AG04449 (cell line): ENCODE results near the gene DEFB128.
"Not testable (repeated sequence)": the region's sequence is repeated elsewhere in the genome, so short reads cannot be mapped to it uniquely, and the experiment has no call there.

Experiments used
- CTCF ChIA-PET: fragments of 350-600 bp; formaldehyde crosslinking; extraction: SDS; loops from one replicate; lab custom pipeline; 2021; ENCODE audit warnings: antibody characterized with exemption; lab: Yijun Ruan, JAX
- POLR2A ChIA-PET: fragments of 400-600, 350-600 bp; formaldehyde crosslinking; extraction: SDS; loops from one replicate; lab custom pipeline; 2020; ENCODE audit warnings: antibody characterized with exemption, inconsistent platforms; lab: Yijun Ruan, JAX
- DNase-seq: peaks from one replicate; pipeline ENCODE4 v3.0.0-alpha.2; 2010; ENCODE audit warnings: low read depth, low spot score
- H3K4me3 ChIP-seq: 2 replicates; pipeline ENCODE4 v1.5.1; 2011; ENCODE audit warnings: low read depth, mild to moderate bottlenecking, control low read depth, low read length
- TF ChIP-seq, protein P1 (sequence below): IDR thresholded peaks from one replicate; pipeline ENCODE4 v1.5.1; 2011; ENCODE audit warnings: mild to moderate bottlenecking, moderate library complexity, low read length, control low read depth, inconsistent platforms; ENCODE audit not compliant: insufficient read depth; ENCODE audit errors: missing control alignments

DEFB128 gene

DNA sequence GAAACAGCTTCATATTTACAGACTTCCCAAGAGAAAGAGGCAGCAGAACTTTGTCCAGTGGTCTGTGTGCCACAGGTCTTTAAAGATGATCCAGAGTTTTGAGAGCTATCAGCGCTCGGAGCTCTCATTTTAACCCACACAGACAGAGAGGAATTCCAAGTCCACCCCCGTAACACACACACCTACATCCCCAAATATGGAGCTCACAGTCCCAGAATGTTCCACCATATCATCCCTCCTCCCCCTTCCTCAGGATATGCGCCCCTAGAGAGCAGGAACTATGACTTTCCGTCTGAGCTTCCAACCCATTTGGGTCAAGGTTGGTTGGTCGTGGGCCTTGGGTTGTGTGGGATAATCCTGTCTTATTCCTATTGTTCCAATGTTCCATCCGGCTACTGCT lies at the start of gene DEFB128:
Gene DEFB128 (minus strand): TSS at position 101 of the 400 bp plus-strand sequence. CDS start 88 bp downstream, at position 13.
- TF ChIP-seq, protein P1, sequence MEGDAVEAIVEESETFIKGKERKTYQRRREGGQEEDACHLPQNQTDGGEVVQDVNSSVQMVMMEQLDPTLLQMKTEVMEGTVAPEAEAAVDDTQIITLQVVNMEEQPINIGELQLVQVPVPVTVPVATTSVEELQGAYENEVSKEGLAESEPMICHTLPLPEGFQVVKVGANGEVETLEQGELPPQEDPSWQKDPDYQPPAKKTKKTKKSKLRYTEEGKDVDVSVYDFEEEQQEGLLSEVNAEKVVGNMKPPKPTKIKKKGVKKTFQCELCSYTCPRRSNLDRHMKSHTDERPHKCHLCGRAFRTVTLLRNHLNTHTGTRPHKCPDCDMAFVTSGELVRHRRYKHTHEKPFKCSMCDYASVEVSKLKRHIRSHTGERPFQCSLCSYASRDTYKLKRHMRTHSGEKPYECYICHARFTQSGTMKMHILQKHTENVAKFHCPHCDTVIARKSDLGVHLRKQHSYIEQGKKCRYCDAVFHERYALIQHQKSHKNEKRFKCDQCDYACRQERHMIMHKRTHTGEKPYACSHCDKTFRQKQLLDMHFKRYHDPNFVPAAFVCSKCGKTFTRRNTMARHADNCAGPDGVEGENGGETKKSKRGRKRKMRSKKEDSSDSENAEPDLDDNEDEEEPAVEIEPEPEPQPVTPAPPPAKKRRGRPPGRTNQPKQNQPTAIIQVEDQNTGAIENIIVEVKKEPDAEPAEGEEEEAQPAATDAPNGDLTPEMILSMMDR: no peak
- no peak for DNase-seq
- CTCF ChIA-PET: no interaction called here
- no peak within 1 kb of the TSS for H3K4me3 ChIP-seq
- POLR2A ChIA-PET: no interaction called here

DNA sequence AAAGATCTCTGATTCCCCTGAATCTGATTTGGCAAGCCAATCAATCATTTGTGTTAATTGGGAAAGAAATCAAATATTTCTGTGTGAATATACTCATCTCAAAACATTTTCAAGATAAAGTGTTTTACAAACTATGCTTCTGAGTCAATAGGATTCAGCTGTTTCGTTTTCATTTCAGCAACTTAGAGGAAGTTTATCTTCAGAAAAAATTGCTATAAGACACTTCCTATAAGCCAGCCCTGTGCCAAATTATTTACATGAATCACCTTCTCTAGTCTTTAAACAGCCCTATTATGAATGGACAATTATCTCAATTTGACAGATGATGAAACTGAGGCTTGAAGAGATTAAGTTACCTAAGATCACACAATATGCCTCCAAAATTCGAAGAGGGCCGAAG lies 48.4 kb upstream of the DEFB128 start:
- no peak for DNase-seq
- CTCF ChIA-PET: interaction anchor here (0.8 kb wide), 1 partner anchor 11 kb away, joined by 3 read pairs; the partner anchor contains the start of gene DEFB129
- H3K4me3 ChIP-seq: no peak overlapping the region
- TF ChIP-seq, protein P1: no peak
- POLR2A ChIA-PET: no interaction called here

DNA sequence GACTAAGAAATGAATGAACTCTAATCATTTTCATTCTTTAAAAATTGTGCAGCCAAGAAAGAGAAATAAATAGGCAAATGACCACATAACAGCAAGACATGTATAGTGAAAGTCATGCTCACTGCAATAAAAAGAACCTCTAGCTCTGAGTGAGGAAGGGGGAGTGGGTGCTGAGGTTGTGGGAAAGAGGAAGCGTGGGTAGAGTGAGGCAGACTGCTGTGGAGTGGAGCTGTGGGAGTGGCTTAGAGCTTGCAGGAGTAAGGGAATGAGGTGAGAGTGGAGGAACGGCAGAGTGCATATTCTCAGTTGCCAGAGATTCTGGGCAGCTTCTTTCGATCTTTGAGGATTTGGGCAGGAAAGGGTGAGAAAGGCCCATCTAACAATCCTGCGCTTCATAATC lies 48.0 kb upstream of the DEFB128 start:
- TF ChIP-seq, protein P1: no peak
- ChIA-PET POLR2A (no interaction called here), CTCF (interaction anchor here (0.8 kb wide), 1 partner anchor 10 kb away, joined by 3 read pairs; the partner anchor contains the start of gene DEFB129)
- H3K4me3 ChIP-seq: no peak overlapping the region
- no peak for DNase-seq

DNA sequence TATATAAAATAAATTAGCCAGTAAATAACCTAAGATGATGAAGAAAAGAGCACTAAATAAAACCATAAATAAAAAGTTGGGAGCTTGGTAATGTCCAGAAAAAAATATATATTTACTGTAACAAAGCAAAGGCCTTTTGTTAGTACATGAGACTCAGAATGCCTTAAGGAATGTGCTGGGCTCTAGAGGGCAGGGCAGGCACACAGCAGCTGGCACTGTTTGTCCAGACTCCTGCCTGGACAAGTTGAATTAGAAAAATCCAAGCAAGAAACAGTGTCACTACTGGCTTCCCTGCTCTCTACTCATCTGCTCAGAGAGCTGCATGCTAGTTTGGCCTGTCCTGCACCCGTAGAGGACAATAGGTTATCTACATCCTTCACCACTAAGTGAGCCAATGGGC lies 46.4 kb upstream of the DEFB128 start:
- ChIA-PET CTCF (no interaction called here), POLR2A (no interaction called here)
- H3K4me3 ChIP-seq: no peak overlapping the region
- TF ChIP-seq, protein P1: no peak
- DNase-seq: no peak

DNA sequence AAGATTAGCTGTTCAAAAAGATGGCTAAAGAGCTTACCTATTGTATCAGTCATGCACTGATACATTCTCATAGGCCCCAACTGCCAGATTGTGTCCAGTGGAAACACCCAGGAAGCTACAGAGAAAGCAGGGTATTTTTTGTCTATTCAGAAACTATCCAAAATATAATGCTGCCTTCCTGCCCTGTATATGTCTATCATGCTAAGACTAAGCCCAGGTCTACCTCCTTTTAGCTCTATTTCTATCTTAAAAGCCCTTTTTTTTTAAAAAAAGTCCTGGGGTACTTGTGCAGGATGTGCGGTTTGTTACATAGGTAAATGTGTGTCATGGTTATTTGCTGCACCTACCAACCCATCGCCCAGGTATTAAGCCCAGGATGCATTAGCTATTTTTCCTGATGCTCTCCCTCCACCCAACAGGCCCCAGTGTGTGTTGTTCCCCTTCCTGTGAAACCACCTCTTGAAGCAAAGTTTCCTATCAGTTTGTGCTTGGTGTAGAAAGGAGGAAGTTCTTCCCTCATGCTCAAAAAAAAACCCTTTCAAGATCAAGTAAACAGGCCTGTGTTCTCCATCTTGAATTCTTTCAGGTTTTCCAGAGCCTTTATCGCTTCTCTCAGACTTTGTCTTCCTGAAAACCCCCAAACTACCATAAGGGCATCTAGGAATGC lies 38.1 kb upstream of the DEFB128 start:
- DNase-seq: no peak
- no peak overlapping the region for H3K4me3 ChIP-seq
- ChIA-PET POLR2A (no interaction called here), CTCF (interaction anchor here (0.9 to 1.5 kb wide), 2 partner anchors 8 to 10 kb away, joined by 3 to 4 read pairs; no protein-coding TSS in a partner anchor)
- TF ChIP-seq, protein P1: no peak

DNA sequence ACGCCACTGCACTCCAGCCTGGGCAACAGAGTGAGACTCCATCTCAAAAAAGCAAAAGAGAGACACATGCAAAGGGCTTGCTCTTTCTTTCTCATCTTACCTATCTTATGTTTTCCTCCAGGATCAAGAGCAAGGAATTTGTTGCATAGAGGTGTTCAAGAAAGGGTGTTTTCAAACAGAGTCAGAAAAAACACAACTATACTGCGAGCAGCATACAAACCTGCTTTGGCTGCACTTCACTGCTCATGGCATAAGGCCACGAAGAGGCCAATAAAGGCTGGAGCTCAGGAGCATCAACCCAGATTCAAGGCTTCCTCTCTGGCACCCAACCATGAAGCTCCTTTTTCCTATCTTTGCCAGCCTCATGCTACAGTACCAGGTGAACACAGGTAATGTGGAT lies 37.4 kb upstream of the DEFB128 start, which contains the start of gene DEFB129:
Gene DEFB129 (plus strand): TSS at position 301 of the 400 bp plus-strand sequence. CDS start 31 bp downstream, at position 332.
- ChIA-PET POLR2A (no interaction called here), CTCF (interaction anchor here (0.9 to 3.3 kb wide), 2 partner anchors 11 to 40 kb away, joined by 3 to 8 read pairs; no protein-coding TSS in a partner anchor)
- TF ChIP-seq, protein P1: no peak
- no peak for DNase-seq
- H3K4me3 ChIP-seq: no peak within 1 kb of the TSS

DNA sequence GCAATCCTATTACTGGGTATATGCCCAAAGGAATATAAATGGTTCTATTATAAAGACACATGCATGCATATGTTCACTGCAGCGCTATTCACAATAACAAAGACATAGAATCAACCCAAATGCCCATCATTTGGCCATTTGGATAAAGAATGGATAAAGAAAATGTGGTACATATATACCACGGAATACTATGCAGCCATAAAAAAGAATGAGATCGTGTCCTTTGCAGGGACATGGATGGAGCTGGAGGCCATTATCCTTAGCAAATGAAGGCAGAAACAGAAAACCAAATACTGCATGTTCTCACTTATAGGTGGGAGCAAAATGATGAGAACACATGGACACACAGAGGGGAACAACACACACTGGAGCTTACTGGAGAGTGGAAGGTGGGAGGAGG lies 36.4 kb upstream of the DEFB128 start:
- H3K4me3 ChIP-seq, POLR2A ChIA-PET, DNase-seq: not testable (repeated sequence)
- CTCF ChIA-PET: interaction anchor here (1.1 to 3.3 kb wide), 2 partner anchors 18 to 41 kb away, joined by 3 to 8 read pairs; no protein-coding TSS in a partner anchor
